ENCODE data around the gene KRTAP5-11.

The KRTAP5-11 gene

DNA sequence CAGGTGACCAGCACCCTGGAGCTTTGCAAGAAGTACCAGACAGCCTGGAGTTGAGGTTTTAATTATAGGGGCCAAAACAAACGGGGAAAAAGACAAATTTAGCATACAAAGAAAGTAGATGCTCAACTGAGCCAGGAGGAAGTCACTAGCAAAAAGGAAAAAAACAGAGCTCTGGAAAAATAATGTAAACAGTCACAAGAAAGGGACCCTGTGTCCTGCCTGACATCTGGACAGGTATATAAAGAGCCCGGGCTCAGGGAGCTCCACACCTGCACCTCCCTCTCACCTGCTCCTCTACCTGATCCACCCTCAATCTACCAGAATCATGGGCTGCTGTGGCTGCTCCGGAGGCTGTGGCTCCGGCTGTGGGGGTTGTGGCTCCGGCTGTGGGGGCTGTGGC lies 17.4 kb downstream of the KRTAP5-11 start, which contains the start of gene KRTAP5-10:
TSS of gene KRTAP5-10 (plus strand) at position 301 of the 400 bp plus-strand sequence. CDS start at position 326, 25 bp downstream.
- intact Hi-C loops (cut with DNase I; ENCODE audit: low total_unique reads): no loop called here
- Histone ChIP-seq H3K9me3 (peaks cover 0 to 3% (median 0%) of the 10 kb centered on the region in 3 donors), H3K4me1 (peaks cover 0 to 3% (median 0%) of the 10 kb centered on the region in 4 donors), H3K4me3 (no peak within 1 kb of the TSS), H3K36me3 (no peaks in the 10 kb centered on the region), H3K27me3 (peaks cover 0 to 20% of the 10 kb centered on the region in 2 donors), H3K27ac (no peak within 1 kb of the TSS)
- TF ChIP-seq, protein P1, sequence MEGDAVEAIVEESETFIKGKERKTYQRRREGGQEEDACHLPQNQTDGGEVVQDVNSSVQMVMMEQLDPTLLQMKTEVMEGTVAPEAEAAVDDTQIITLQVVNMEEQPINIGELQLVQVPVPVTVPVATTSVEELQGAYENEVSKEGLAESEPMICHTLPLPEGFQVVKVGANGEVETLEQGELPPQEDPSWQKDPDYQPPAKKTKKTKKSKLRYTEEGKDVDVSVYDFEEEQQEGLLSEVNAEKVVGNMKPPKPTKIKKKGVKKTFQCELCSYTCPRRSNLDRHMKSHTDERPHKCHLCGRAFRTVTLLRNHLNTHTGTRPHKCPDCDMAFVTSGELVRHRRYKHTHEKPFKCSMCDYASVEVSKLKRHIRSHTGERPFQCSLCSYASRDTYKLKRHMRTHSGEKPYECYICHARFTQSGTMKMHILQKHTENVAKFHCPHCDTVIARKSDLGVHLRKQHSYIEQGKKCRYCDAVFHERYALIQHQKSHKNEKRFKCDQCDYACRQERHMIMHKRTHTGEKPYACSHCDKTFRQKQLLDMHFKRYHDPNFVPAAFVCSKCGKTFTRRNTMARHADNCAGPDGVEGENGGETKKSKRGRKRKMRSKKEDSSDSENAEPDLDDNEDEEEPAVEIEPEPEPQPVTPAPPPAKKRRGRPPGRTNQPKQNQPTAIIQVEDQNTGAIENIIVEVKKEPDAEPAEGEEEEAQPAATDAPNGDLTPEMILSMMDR (IDR thresholded peaks at IDR 0.05): no peak
- DNase-seq: no peak

DNA sequence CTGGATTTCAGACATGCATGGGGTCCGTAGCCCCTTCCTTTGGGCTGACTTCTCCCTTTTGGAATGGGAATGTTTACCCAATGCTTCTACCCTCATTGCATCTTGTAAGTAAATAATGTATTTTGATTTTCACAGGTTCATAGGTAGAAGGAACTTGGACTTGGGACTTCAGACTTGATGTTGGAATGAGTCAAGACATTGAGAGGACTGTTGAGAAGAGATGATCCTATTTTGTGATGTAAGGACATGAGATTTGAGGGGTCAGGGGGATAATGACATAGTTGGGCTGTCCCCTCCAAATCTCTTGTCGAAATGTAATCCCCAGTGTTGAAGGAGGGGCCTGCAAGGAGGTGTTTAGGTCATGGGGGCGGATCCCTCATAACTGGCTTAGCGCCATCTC lies 18.2 kb downstream of the KRTAP5-11 start:
- Histone ChIP-seq H3K9me3 (peaks cover 0 to 3% (median 0%) of the 10 kb centered on the region in 3 donors), H3K36me3 (no peaks in the 10 kb centered on the region), H3K27ac (no peak overlapping the region), H3K27me3 (peaks cover 0 to 20% of the 10 kb centered on the region in 2 donors), H3K4me3 (no peak overlapping the region), H3K4me1 (peaks cover 0 to 3% (median 0%) of the 10 kb centered on the region in 4 donors)
- intact Hi-C loops (cut with DNase I; ENCODE audit: low total_unique reads): no loop called here
- TF ChIP-seq, protein P1 (IDR thresholded peaks at IDR 0.05): no peak
- DNase-seq: peak in 1 of 2 donors; percentile 13

DNA sequence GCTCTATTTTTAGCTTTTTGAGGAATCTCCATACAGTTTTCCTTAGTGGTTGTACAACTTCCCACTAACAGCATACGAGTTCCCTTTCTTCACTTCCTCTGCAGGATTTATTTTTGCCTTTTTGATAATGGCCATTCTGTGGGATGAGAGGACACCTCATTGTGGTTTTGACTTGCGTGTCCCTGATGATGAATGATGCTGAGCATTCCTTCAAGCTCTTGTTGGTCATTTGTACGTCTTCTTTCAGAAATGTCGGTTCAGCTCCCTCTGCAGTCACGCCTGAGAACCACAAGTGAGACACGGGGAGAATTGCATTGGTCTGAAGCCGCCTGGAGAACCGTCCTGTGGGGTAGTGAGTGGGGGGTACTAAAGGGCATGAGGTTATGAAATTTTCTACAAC lies 19.3 kb downstream of the KRTAP5-11 start:
- TF ChIP-seq, protein P1 (IDR thresholded peaks at IDR 0.05): no peak
- Histone ChIP-seq H3K36me3 (no peaks in the 10 kb centered on the region), H3K9me3 (peaks cover 0 to 3% (median 0%) of the 10 kb centered on the region in 3 donors), H3K27me3 (peaks cover 0 to 20% of the 10 kb centered on the region in 2 donors), H3K4me3 (no peak overlapping the region), H3K27ac (no peak overlapping the region), H3K4me1 (peaks cover 0 to 3% (median 0%) of the 10 kb centered on the region in 4 donors)
- intact Hi-C loops (cut with DNase I; ENCODE audit: low total_unique reads): no loop called here
- DNase-seq: no peak

DNA sequence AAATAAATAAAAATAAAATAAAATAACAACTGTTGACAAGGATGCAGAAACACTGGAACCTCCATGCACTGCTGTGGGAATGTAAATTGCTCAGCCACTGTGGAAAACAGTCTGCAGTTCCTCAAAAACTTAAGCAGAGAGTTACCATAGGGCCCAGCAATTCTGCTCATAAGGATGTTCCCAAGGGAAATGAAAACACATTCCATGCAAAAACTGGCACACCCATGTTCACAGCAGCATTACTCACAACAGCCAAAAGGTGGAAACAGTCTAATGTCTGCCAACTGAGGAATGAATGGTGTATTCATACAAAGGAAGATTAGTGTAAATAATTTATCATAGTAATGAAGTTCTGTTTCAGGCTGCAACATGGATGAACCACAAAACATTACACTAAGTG lies 20.6 kb downstream of the KRTAP5-11 start:
- no peak overlapping the region for H3K27ac ChIP-seq
- no peak for DNase-seq
- peaks cover 0 to 3% (median 0%) of the 10 kb centered on the region in 4 donors for H3K4me1 ChIP-seq
- peaks cover 0 to 3% (median 0%) of the 10 kb centered on the region in 3 donors for H3K9me3 ChIP-seq
- no peak overlapping the region for H3K4me3 ChIP-seq
- TF ChIP-seq, protein P1 (IDR thresholded peaks at IDR 0.05): no peak
- intact Hi-C loops (cut with DNase I; ENCODE audit: low total_unique reads): no loop called here
- peaks cover 0 to 20% of the 10 kb centered on the region in 2 donors for H3K27me3 ChIP-seq
- no peaks in the 10 kb centered on the region for H3K36me3 ChIP-seq

DNA sequence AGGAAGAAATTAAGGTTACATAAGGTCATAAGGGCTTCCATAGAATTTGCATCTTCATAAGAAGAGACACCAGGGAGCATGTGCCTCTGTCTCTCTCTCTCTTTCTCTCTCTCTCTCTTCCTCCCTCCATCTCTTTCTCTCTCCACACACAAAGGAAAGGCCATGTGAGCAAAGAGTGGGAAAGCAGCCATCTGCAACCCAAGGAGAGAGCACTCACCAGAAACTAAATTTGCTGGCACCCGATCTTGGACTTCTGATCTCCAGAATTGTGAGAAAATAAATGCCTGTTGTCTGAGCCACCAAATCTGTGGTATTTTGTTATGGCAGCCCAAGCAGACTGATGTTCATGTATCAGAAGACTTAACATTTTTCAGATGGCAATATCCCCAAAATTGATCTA lies 23.7 kb downstream of the KRTAP5-11 start:
- intact Hi-C loops (cut with DNase I; ENCODE audit: low total_unique reads): no loop called here
- H3K36me3 ChIP-seq: no peaks in the 10 kb centered on the region
- DNase-seq: no peak

More for the DNA sequence above, 23.7 kb downstream of the KRTAP5-11 start:
- TF ChIP-seq, protein P1 (IDR thresholded peaks at IDR 0.05): no peak
- Histone ChIP-seq H3K4me1 (no peaks in the 10 kb centered on the region), H3K27ac (no peak overlapping the region), H3K4me3 (no peak overlapping the region), H3K9me3 (peaks cover 0 to 3% (median 0%) of the 10 kb centered on the region in 3 donors), H3K27me3 (peaks cover 0 to 11% of the 10 kb centered on the region in 2 donors)

Measured in tibial artery (tissue), 4 donors.